H9 (cell line): ENCODE data around the gene PDXK. TPM values are rescaled to one million over a fixed set of nuclear protein-coding genes. Genes with fewer than 3 reads are reported as not detected.

Experiments
- DNase-seq: peaks from one replicate; pipeline ENCODE4 v3.0.0-alpha.2; 2017
- H2AFZ ChIP-seq: one replicate; pipeline ENCODE4 v1.6.1; 2013; ENCODE audit warnings: mild to moderate bottlenecking, low read length, control low read depth, moderate library complexity
- H2AK5ac ChIP-seq: 2 replicates; pipeline ENCODE4 v1.6.1; 2013; ENCODE audit warnings: low read length, control low read depth, mixed read lengths; ENCODE audit not compliant: insufficient read length
- H2BK120ac ChIP-seq: one replicate; pipeline ENCODE4 v1.6.1; 2013; ENCODE audit warnings: low read depth, mild to moderate bottlenecking, low read length, control low read depth, inconsistent platforms; ENCODE audit not compliant: poor library complexity, severe bottlenecking
- H2BK12ac ChIP-seq: 2 replicates; pipeline ENCODE4 v1.6.1; 2013; ENCODE audit warnings: low read length, control low read depth, mixed read lengths, low read depth; ENCODE audit not compliant: insufficient read length
- H2BK15ac ChIP-seq: 2 replicates; pipeline ENCODE4 v1.6.1; 2013; ENCODE audit warnings: low read depth, low read length, control low read depth
- H2BK20ac ChIP-seq: one replicate; pipeline ENCODE4 v1.6.1; 2013; ENCODE audit warnings: low read depth, mild to moderate bottlenecking, low read length, control low read depth, inconsistent platforms; ENCODE audit not compliant: poor library complexity, severe bottlenecking
- H2BK5ac ChIP-seq: 2 replicates; pipeline ENCODE4 v1.6.1; 2013; ENCODE audit warnings: low read length, control low read depth, mixed read lengths; ENCODE audit not compliant: insufficient read length
- H3K14ac ChIP-seq: 2 replicates; pipeline ENCODE4 v1.6.1; 2013; ENCODE audit warnings: low read length, control low read depth; ENCODE audit not compliant: insufficient read depth
- H3K18ac ChIP-seq: 2 replicates; pipeline ENCODE4 v1.6.1; 2013; ENCODE audit warnings: low read depth, mild to moderate bottlenecking, mixed read lengths, low read length, control low read depth; ENCODE audit not compliant: insufficient read length
- H3K23ac ChIP-seq: 2 replicates; pipeline ENCODE4 v1.6.1; 2013; ENCODE audit warnings: low read length, control low read depth, mixed read lengths, low read depth; ENCODE audit not compliant: insufficient read length
- H3K23me2 ChIP-seq: 2 replicates; pipeline ENCODE4 v1.6.1; 2013; ENCODE audit warnings: low read depth, mild to moderate bottlenecking, mixed read lengths, low read length, control low read depth; ENCODE audit not compliant: insufficient read length, poor library complexity, severe bottlenecking
- H3K27ac ChIP-seq: 2 replicates; pipeline ENCODE4 v1.5.1; 2013; ENCODE audit warnings: low read length, control low read depth, mixed read lengths, low read depth; ENCODE audit not compliant: insufficient read length
- H3K27me3 ChIP-seq: 2 replicates; pipeline ENCODE4 v1.6.1; 2013; ENCODE audit warnings: low read length, control low read depth, inconsistent platforms; ENCODE audit not compliant: insufficient read depth
- H3K4ac ChIP-seq: 2 replicates; pipeline ENCODE4 v1.6.1; 2013; ENCODE audit warnings: low read depth, mild to moderate bottlenecking, control low read depth, inconsistent platforms, low read length, moderate library complexity
- H3K4me1 ChIP-seq: 2 replicates; pipeline ENCODE4 v1.6.1; 2013; ENCODE audit warnings: low read length, control low read depth, inconsistent platforms; ENCODE audit not compliant: insufficient read depth
- H3K4me2 ChIP-seq: 2 replicates; pipeline ENCODE4 v1.6.1; 2013; ENCODE audit warnings: low read length, control low read depth, mixed read lengths; ENCODE audit not compliant: insufficient read length, insufficient read depth
- H3K56ac ChIP-seq: 2 replicates; pipeline ENCODE4 v1.6.1; 2013; ENCODE audit warnings: low read depth, mild to moderate bottlenecking, mixed read lengths, low read length, control low read depth; ENCODE audit not compliant: insufficient read length
- H3K79me1 ChIP-seq: 2 replicates; pipeline ENCODE4 v1.6.1; 2013; ENCODE audit warnings: low read depth, mild to moderate bottlenecking, moderate library complexity, low read length, control low read depth, inconsistent platforms; ENCODE audit not compliant: insufficient read depth, poor library complexity, severe bottlenecking
- H3K79me2 ChIP-seq: 2 replicates; pipeline ENCODE4 v1.6.1; 2013; ENCODE audit warnings: low read length, control low read depth, inconsistent platforms; ENCODE audit not compliant: insufficient read depth
- H3K9ac ChIP-seq: 2 replicates; pipeline ENCODE4 v1.6.1; 2013; ENCODE audit warnings: low read length, control low read depth, mixed read lengths; ENCODE audit not compliant: insufficient read length; ENCODE audit errors: extremely low read depth
- H3K9me3 ChIP-seq: one replicate; pipeline ENCODE4 v1.6.1; 2013; ENCODE audit warnings: low read depth, low read length, inconsistent platforms; ENCODE audit not compliant: control insufficient read depth
- H3T11ph ChIP-seq: one replicate; pipeline ENCODE4 v1.6.1; 2013; ENCODE audit warnings: mild to moderate bottlenecking, low read length, control low read depth, inconsistent platforms
- H4K20me1 ChIP-seq: one replicate; pipeline ENCODE4 v1.6.1; 2013; ENCODE audit not compliant: control insufficient read depth, insufficient read length, insufficient read depth
- H4K5ac ChIP-seq: 2 replicates; pipeline ENCODE4 v1.6.1; 2013; ENCODE audit warnings: low read depth, mild to moderate bottlenecking, mixed read lengths, low read length, control low read depth; ENCODE audit not compliant: insufficient read length
- H4K8ac ChIP-seq: replicated peaks from 2 replicates; pipeline ENCODE4 v1.6.1; 2013; ENCODE audit warnings: low read length, control low read depth, mixed read lengths, low read depth; ENCODE audit not compliant: insufficient read length
- H4K91ac ChIP-seq: 2 replicates; pipeline ENCODE4 v1.6.1; 2013; ENCODE audit warnings: low read depth, mild to moderate bottlenecking, moderate library complexity, mixed read lengths, low read length, control low read depth; ENCODE audit not compliant: insufficient read length
- H3K27ac Mint-ChIP-seq, 3 experiments: 2 replicates in 2 of 3; 3 replicates in 1 of 3; pipeline ENCODE4 v1.8.0; 2020 to 2021; ENCODE audit warnings: mixed read lengths in 3 of 3, mild to moderate bottlenecking in 1 of 3, moderate library complexity in 1 of 3
- H3K27me3 Mint-ChIP-seq: 2 replicates; pipeline ENCODE4 v1.8.0; 2021; ENCODE audit warnings: low read depth, mild to moderate bottlenecking, moderate library complexity, mixed read lengths
- H3K36me3 Mint-ChIP-seq, 3 experiments: 2 replicates in 2 of 3; 3 replicates in 1 of 3; pipeline ENCODE4 v1.8.0; 2020 to 2021; ENCODE audit warnings: low read depth in 3 of 3, mixed read lengths in 3 of 3; ENCODE audit not compliant: insufficient read depth in 1 of 3
- H3K4me1 Mint-ChIP-seq, 2 experiments: 2 replicates each; pipeline ENCODE4 v1.8.0; 2020; ENCODE audit warnings: mixed read lengths in 2 of 2
- H3K4me3 Mint-ChIP-seq, 2 experiments: 2 replicates in 1 of 2; 3 replicates in 1 of 2; pipeline ENCODE4 v1.8.0; 2020 to 2021; ENCODE audit warnings: mild to moderate bottlenecking in 2 of 2, mixed read lengths in 2 of 2, moderate library complexity in 1 of 2
- H3K9me3 Mint-ChIP-seq, 2 experiments: 2 replicates in 1 of 2; 3 replicates in 1 of 2; pipeline ENCODE4 v1.8.0; 2020; ENCODE audit warnings: mild to moderate bottlenecking in 2 of 2, mixed read lengths in 2 of 2, moderate library complexity in 1 of 2
- CTCF ChIP-seq: fragments of 200-600 bp; sonication (generic); conservative IDR thresholded peaks from 3 replicates; pipeline ENCODE4 v1.8.0; 2021; ENCODE audit warnings: antibody characterized with exemption, mild to moderate bottlenecking
- WGBS: extraction: QIAGEN DNeasy Blood & Tissue Kit; methylation state at CpG from one replicate; pipeline ENCODE4 v1.1.7; 2013; ENCODE audit warnings: missing lambda C conversion rate, low lambda C conversion rate, mixed read lengths; ENCODE audit not compliant: insufficient read length; ENCODE audit errors: extremely low coverage; 5-methylcytosine and 5-hydroxymethylcytosine counted together
- total RNA-seq: library from RNA; stranded (reverse); gene quantifications from 2 replicates; pipeline ENCODE4 v1.2.1, GENCODE V29; 2021

The PDXK gene
- total RNA-seq, 1 experiment from 2014 or later, result 109 TPM

GRCh38 chr21:43797925-43798715 lies 79.2 kb downstream of the PDXK start:
- Histone ChIP-seq H4K91ac (no peak overlapping the region), H3K79me1 (no peaks in the 10 kb centered on the region), H3K9me3 (no peaks in the 10 kb centered on the region), H3K23ac (no peak overlapping the region), H4K8ac (no peak overlapping the region), H2BK5ac (no peak overlapping the region), H2BK20ac (no peak overlapping the region), H3K18ac (no peak overlapping the region), H2AFZ (no peak overlapping the region), H3T11ph (no peak overlapping the region), H4K20me1 (no peaks in the 10 kb centered on the region), H3K56ac (no peak overlapping the region), H3K79me2 (no peaks in the 10 kb centered on the region; the same call in 1 of the 2 replicates), H3K14ac (no peak overlapping the region), H3K27ac (no peak overlapping the region), H2BK12ac (no peak overlapping the region), H2AK5ac (no peak overlapping the region), H2BK120ac (no peak overlapping the region), H3K23me2 (no peaks in the 10 kb centered on the region), H3K9ac (no peak overlapping the region), H4K5ac (no peak overlapping the region), H2BK15ac (no peak overlapping the region), H3K4me2 (no peak overlapping the region), H3K4ac (no peak overlapping the region), H3K4me1 (no peaks in the 10 kb centered on the region), H3K27me3 (no peaks in the 10 kb centered on the region)
- Mint-ChIP-seq H3K9me3 (no peaks in the 10 kb centered on the region), H3K4me1 (no peaks in the 10 kb centered on the region), H3K27ac (no peak overlapping the region), H3K27me3 (no peaks in the 10 kb centered on the region), H3K4me3 (no peak overlapping the region; a peak in 1 of 5 replicates), H3K36me3 (peaks cover 70 to 100% (median 97%) of the 10 kb centered on the region in 3 experiments)
- no peak for DNase-seq
- no CpG with 5 or more reads among the region's 30 CpGs for WGBS
- TF ChIP-seq CTCF, result no peak
